Thyroid gland (tissue), 4 donors: ENCODE data around the gene SLC15A1.

ENCODE experiments used
- POLR2A ChIP-seq, 2 donors: fragments of 450-650 bp; IDR thresholded peaks; one replicate each; pipeline ENCODE4 v1.6.1; 2017; ENCODE audit warnings: antibody characterized with exemption in 2 of 2, mild to moderate bottlenecking in 2 of 2, moderate library complexity in 1 of 2
- TF ChIP-seq, protein P1 (sequence below), 6 experiments: fragments of 200-600 bp in 3 of 6; fragments of 450-650 bp in 3 of 6; sonication (generic) in 3 of 6; IDR thresholded peaks; one replicate each; pipeline ENCODE4 v1.5.1; 2016 to 2019; ENCODE audit warnings: antibody characterized with exemption in 6 of 6, mild to moderate bottlenecking in 2 of 6, inconsistent platforms in 1 of 6, moderate library complexity in 1 of 6

- TF ChIP-seq, protein P1, sequence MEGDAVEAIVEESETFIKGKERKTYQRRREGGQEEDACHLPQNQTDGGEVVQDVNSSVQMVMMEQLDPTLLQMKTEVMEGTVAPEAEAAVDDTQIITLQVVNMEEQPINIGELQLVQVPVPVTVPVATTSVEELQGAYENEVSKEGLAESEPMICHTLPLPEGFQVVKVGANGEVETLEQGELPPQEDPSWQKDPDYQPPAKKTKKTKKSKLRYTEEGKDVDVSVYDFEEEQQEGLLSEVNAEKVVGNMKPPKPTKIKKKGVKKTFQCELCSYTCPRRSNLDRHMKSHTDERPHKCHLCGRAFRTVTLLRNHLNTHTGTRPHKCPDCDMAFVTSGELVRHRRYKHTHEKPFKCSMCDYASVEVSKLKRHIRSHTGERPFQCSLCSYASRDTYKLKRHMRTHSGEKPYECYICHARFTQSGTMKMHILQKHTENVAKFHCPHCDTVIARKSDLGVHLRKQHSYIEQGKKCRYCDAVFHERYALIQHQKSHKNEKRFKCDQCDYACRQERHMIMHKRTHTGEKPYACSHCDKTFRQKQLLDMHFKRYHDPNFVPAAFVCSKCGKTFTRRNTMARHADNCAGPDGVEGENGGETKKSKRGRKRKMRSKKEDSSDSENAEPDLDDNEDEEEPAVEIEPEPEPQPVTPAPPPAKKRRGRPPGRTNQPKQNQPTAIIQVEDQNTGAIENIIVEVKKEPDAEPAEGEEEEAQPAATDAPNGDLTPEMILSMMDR (IDR thresholded peaks at IDR 0.05): no peak
- TF ChIP-seq POLR2A (IDR thresholded peaks at IDR 0.05): no peak
These were observed 32.8 kb downstream of the SLC15A1 start for GRCh38 chr13:98719527-98720250.
